ENCODE measurements around the gene BRD3OS. TPM values are rescaled to one million over a fixed set of nuclear protein-coding genes. Genes with fewer than 3 reads are reported as not detected.

The BRD3OS gene
- total RNA-seq, 4 donors from 2014 or later: 7.4 to 23.9 (median 13.6) TPM

DNA sequence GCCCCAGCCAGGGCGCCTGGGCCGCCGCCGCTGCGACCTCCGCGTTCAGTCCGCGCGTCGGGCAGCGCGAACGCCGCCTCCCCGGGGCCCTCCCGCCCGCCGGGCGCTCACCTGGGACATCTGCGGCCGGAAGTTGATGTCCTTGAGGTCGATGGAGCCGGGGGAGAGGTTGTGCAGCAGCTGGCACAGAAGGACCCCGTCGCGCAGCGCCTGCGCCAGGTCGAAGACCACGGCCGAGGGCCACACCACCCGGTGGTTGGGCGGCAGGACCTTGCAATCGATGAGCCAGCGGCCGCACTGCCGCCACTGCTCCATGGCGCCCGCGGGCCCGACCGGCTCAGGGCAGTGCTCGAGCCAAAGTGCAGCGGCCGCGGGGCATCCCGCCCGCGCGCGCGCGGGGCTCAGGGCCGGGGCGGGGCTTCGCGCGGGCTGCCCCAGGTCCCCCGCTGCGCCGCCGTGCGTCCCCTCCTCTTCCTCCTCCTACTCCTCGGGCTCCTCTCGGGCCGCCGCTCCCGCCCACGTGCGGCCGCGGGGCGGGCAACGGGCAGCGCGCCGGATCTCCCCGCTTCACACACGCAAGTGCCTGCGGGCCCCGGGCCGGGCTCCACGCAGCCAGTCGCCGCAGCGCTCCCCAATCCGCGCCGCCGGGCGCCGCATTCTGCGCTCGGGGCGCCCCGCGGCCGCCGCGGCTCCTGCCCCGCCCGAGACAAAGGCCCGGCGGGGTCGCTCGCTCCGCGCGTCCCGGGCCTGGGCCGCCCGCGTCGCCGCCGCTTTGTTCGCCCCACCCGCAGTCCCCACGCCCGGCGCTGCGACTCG is 33.1 kb upstream of the BRD3OS start, which contains the start of gene VAV2:
TSS of gene VAV2 (minus strand) at position 361 of the 816 bp plus-strand sequence. CDS start at position 315, 46 bp downstream.
- Histone ChIP-seq H3K27me3 (no peaks in the 10 kb centered on the region), H3K4me1 (peaks cover 0 to 20% of the 10 kb centered on the region in 2 donors), H3K27ac (peak within 1 kb of the TSS; percentile 82 to 95), H3K9me3 (no peaks in the 10 kb centered on the region), H3K36me3 (no peaks in the 10 kb centered on the region), H3K4me3 (peak within 1 kb of the TSS; percentile 51 to 82)
- TF ChIP-seq CTCF (IDR thresholded peaks at IDR 0.05): no peak
- no peak for TF ChIP-seq POLR2A (IDR thresholded peaks at IDR 0.05)
- DNase-seq: peak; percentile 49 to 61
- intact Hi-C loops (cut with DNase I; ENCODE audit: low total_unique reads): loop anchor here (5.0 kb wide), 1 partner anchor 200 kb away; no protein-coding TSS in a partner anchor

- H3K9me3 ChIP-seq: no peaks in the 10 kb centered on the region
- no peaks in the 10 kb centered on the region for H3K36me3 ChIP-seq
- intact Hi-C loops (cut with DNase I; ENCODE audit: low total_unique reads): loop anchor here (5.0 kb wide), 1 partner anchor 201 kb away; no protein-coding TSS in a partner anchor
- no peaks in the 10 kb centered on the region for H3K27me3 ChIP-seq
- H3K4me3 ChIP-seq: peak overlapping the region; percentile 51 to 82
- peak overlapping the region; percentile 82 to 95 for H3K27ac ChIP-seq
- DNase-seq: peak; percentile 92 to 93
- peak; percentile 20 to 74 for TF ChIP-seq POLR2A (IDR thresholded peaks at IDR 0.05)
- TF ChIP-seq CTCF (IDR thresholded peaks at IDR 0.05): peak; percentile 34 to 50 (median 36)
- H3K4me1 ChIP-seq: peaks cover 0 to 20% of the 10 kb centered on the region in 2 donors
Measured at GRCh38 chr9:133992780-133993634, 32.3 kb upstream of the BRD3OS start.

- intact Hi-C loops (cut with DNase I; ENCODE audit: low total_unique reads): loop anchor here (5.0 kb wide), 1 partner anchor 201 kb away; no protein-coding TSS in a partner anchor
- H3K27ac ChIP-seq: peak overlapping the region; percentile 82 to 95
- DNase-seq: no peak
- H3K4me1 ChIP-seq: peaks cover 0 to 20% of the 10 kb centered on the region in 2 donors
- H3K9me3 ChIP-seq: no peaks in the 10 kb centered on the region
- no peaks in the 10 kb centered on the region for H3K36me3 ChIP-seq
- no peaks in the 10 kb centered on the region for H3K27me3 ChIP-seq
- TF ChIP-seq CTCF (IDR thresholded peaks at IDR 0.05) (no peak), POLR2A (IDR thresholded peaks at IDR 0.05) (no peak)
- H3K4me3 ChIP-seq: peak overlapping the region; percentile 51 to 82
Measured at GRCh38 chr9:133993635-133994253, 31.5 kb upstream of the BRD3OS start.

GRCh38 chr9:133994353-133995011 is 30.8 kb upstream of the BRD3OS start:
- TF ChIP-seq CTCF (IDR thresholded peaks at IDR 0.05) (peak; percentile 97 to 99 (median 98)), POLR2A (IDR thresholded peaks at IDR 0.05) (no peak)
- Histone ChIP-seq H3K27me3 (no peaks in the 10 kb centered on the region), H3K9me3 (no peaks in the 10 kb centered on the region), H3K4me1 (peaks cover 0 to 20% of the 10 kb centered on the region in 2 donors), H3K36me3 (no peaks in the 10 kb centered on the region), H3K27ac (peak overlapping the region in 1 of 2 donors; percentile 82), H3K4me3 (no peak overlapping the region)
- intact Hi-C loops (cut with DNase I; ENCODE audit: low total_unique reads): loop anchor here (5.0 kb wide), 1 partner anchor 202 kb away; no protein-coding TSS in a partner anchor
- peak; percentile 69 to 83 for DNase-seq
